ENCODE results near the gene SCFD2.
"Not testable (repeated sequence)": the region's sequence is repeated elsewhere in the genome, so short reads cannot be mapped to it uniquely, and the experiment has no call there.

Gene SCFD2

DNA sequence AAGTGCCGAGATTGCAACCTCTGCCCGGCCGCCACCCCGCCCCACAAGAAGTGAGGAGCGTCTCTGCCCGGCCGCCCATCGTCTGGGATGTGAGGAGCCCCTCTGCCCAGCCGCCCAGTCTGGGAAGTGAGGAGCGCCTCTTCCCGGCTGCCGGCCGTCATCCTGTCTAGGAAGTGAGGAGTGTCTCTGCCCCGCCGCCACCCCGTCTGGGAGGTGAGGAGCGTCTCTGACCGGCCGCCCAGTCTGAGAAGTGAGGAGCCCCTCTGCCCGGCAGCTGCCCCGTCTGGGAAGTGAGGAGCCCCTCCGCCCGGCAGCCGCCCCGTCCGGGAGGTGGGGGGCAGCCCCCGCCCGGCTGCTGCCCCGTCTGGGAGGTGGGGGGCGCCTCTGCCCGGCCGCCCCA lies 226.6 kb downstream of the SCFD2 start:
- DNase-seq (ENCODE audit: low read depth): not testable (repeated sequence)

DNA sequence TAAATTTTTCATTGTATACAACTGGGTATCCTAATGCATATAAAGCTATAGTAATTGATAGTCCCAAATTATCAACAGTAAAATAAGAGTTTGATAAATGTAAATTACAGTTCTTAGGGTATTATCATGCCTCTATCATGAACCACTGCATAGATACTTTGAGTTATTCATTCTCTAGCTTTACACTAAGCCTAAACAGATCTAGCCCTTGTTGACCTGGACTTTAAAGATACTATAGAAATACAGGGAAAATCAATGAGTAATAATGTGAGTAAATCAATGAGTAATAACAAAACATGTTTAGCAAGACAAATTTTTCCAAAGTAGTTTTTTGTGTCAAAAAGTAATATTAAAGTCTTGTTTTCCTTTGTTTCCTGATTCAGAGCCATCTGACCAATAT lies 228.4 kb downstream of the SCFD2 start:
- DNase-seq (ENCODE audit: low read depth): no peak

DNA sequence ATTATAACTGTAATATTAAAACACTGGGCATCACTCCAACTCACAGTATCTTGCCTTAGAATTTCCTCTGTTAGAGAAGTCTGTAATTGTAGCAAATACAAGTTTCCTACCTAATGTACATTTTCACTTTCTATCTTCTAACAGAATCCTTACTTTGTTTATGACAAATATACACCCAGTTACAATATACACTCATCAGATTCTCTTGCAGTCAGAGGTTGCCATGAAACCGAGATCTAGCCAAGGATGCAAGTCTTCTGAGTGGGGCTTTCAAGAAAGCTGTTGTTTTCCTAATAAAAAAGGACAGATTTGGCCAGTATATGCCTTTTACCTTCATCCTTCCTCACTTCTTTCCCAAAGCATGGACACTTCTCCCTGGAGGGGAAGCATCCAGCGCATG lies 228.9 kb downstream of the SCFD2 start:
- no peak for DNase-seq (ENCODE audit: low read depth)

- no peak for DNase-seq (ENCODE audit: low read depth)
Observed at GRCh38 chr4:53132132-53132891, 233.5 kb downstream of the SCFD2 start.

GRCh38 chr4:53131562-53131925 lies 234.3 kb downstream of the SCFD2 start:
- no peak for DNase-seq (ENCODE audit: low read depth)

- no peak for DNase-seq (ENCODE audit: low read depth)
Observed at GRCh38 chr4:53130896-53131561, 234.8 kb downstream of the SCFD2 start.

GRCh38 chr4:53128706-53129357 lies 237.0 kb downstream of the SCFD2 start:
- DNase-seq (ENCODE audit: low read depth): no peak

GRCh38 chr4:53128231-53128630 lies 237.6 kb downstream of the SCFD2 start:
- no peak for DNase-seq (ENCODE audit: low read depth)

- no peak for DNase-seq (ENCODE audit: low read depth)
Observed at GRCh38 chr4:53127365-53127764, 238.5 kb downstream of the SCFD2 start.

- no peak for DNase-seq (ENCODE audit: low read depth)
Observed at GRCh38 chr4:53126099-53126498, 239.8 kb downstream of the SCFD2 start.

DNA sequence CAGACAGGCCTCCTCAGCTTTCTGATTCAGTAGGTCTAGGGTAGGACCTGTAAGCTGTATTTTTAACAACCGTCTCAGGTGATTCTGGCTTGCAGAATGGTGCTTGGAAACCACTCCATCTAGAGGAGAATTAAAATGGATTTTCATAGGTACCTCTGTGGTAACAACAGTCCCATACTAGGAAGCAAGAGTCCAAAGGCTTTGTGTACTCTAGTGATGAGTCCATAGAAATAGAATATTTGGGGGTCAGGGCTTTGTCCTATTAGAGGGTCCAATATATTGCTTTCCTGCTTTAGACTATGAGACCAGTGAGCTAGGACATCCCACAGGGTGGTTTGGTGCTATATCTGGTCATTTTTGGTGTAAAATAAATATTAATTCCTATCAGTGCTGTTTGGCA lies 242.0 kb downstream of the SCFD2 start:
- DNase-seq (ENCODE audit: low read depth): no peak

DNA sequence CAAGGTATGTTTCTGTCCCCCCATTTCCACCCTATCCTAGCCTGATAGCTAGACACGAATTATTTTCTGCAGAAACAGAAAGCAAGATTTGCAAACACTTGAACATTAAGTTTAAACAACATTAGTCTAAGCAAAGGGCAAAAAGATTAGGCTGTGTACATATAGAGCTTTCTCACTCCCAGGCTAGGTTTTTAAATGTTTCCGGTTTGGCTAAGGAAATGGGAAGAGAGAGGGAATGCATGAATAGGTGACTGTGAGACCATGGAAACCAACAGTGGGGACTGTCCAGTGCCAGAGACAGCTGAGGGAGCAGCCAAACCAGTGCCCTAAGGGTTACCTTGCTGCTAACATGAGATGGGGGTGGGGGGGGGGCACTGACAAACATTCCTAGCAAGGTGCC lies 242.7 kb downstream of the SCFD2 start:
- DNase-seq (ENCODE audit: low read depth): no peak

DNA sequence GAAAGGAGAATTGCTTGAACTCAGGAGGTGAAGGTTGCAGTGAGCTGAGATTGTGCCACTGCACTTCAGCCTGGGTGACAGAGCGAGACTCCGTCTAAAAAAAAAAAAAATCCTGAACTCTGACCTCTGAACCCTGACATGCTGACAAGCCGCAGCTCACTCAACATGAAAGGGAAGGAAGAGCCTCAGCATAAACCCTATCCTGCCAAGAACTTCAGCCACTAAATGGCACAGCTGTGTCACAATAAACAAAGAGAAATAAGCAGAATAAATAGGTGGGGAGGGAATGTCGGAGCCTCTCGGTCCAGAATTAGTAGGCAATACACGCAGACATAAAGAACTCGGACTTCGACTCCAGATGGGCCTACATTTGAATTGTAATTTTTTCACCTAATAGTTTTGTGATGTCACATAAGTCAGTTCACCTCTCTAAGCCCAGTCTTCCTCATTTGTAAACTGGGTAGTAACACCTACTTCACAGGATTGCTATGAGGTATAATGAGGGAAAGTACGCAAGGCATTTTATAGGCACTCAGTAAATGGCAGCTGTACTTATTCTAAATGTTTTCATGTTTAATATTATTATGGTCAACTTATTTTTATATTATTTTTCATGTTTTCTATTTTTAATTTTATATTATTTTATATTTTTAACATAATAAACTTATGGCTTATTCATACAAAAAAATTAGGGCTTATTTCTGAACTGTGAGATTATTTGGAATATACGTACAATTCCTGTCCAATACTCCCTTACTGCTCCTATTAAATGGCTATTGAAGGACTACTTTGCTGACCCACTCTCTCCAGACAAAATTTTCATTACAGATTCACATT lies 243.4 kb downstream of the SCFD2 start:
- DNase-seq (ENCODE audit: low read depth): no peak

DNA sequence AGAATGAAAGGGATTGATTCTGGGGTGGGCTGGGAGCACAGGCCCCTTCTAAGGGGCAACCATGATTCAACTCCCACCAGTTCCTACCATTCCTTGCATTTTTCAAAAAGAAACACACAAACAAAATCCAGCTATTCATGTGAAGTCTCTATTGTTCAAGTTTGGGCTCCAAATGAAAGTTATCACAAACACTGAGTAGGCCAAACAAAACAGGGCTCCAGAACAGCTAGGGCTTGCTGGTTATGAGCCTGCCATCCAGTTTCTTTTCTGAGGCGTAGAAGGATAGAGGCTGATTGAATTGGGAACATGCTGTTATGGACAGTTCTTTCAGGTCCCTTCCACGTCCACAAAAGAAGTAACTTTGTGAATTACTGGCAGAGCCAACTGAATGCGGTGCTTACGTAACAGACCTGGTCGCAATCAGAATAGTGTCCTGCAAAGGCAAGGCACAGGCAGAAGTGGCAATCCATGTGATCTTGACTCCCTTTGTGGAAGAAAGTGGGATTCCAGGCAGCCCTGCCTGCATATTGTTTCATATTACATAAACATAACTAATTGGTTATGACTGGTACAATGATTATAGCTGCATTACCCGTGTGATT lies 244.5 kb downstream of the SCFD2 start:
- DNase-seq (ENCODE audit: low read depth): no peak

- no peak for DNase-seq (ENCODE audit: low read depth)
Observed at GRCh38 chr4:53120778-53121177, 245.1 kb downstream of the SCFD2 start.

- DNase-seq (ENCODE audit: low read depth): no peak
Observed at GRCh38 chr4:53119680-53120079, 246.2 kb downstream of the SCFD2 start.

GRCh38 chr4:53118676-53119075 lies 247.2 kb downstream of the SCFD2 start:
- no peak for DNase-seq (ENCODE audit: low read depth)

DNA sequence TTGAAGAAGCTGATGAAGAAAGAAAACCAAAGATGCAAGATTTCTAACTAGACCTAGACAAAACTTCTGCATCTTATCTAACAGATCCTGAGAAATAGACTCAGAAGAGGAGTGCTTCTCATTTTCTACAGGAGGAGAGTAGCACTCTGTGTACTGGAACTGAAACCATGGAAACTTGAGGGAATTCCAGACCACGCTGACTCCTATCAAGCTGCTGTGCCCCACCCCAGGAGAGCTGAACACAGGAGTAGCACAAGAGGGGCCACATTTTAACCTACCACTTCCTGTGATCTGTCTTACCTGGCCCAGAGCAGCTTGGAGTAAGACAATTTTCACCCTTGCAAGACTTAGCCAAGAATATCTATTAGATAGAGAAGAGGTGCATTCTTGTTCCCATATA lies 248.9 kb downstream of the SCFD2 start:
- DNase-seq (ENCODE audit: low read depth): no peak

- DNase-seq (ENCODE audit: low read depth): no peak
Observed at GRCh38 chr4:53113431-53114225, 252.2 kb downstream of the SCFD2 start.

DNA sequence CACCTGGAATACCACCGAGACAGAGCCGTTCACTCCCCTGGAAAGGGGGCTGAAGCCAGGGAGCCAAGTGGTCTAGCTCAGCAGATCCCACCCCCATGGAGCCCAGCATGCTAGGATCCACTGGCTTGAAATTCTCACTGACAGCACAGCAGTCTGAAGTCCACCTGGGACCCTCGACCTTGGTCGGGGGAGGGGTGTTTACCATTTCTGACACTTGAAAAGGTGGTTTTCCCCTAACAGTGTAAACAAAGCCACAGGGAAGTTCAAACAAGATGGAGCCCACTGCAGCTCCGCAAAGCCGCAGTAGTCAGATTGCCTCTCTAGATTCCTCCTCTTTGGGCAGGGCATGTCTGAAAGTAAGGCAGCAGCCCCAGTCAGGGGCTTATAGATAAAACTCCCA lies 260.5 kb downstream of the SCFD2 start:
- no peak for DNase-seq (ENCODE audit: low read depth)

- DNase-seq (ENCODE audit: low read depth): no peak
Observed at GRCh38 chr4:53103481-53103880, 262.4 kb downstream of the SCFD2 start.

Data from T follicular helper cell (primary cell).